Endothelial cell of umbilical vein (primary cell): ENCODE results near the gene CHD9. TPM values are rescaled to one million over a fixed set of nuclear protein-coding genes. Genes with fewer than 3 reads are reported as not detected.

ENCODE experiments used
- BruUV-seq: library from RNA; stranded (reverse); fragments of 400-500 nt; replicated peaks from 2 replicates; lab custom pipeline; 2021; lab: Mats Ljungman, UMichigan
- CTCF ChIA-PET: fragments of 300-600, 350-600 bp; sonication (Branson Sonifier 250); formaldehyde crosslinking; loops from one replicate; lab custom pipeline; 2021; ENCODE audit warnings: antibody characterized with exemption, inconsistent platforms; lab: Charles Lee
- POLR2A ChIA-PET: fragments of 300-600, 350-600 bp; sonication (Branson Sonifier 250); formaldehyde crosslinking; loops from one replicate; lab custom pipeline; 2021; ENCODE audit warnings: antibody characterized with exemption, inconsistent platforms; lab: Charles Lee
- DNase-seq: peaks from one replicate; pipeline ENCODE4 v3.0.0-alpha.2; 2011; ENCODE audit warnings: low read depth, low spot score
- FAIRE-seq: peaks from 2 replicates; lab custom pipeline; 2011; peaks lifted over from hg19 to GRCh38; lab: Jason Lieb, UNC
- H2AFZ ChIP-seq: 2 replicates; pipeline ENCODE4 v1.6.0; 2012; ENCODE audit warnings: low read depth, low read length, control low read depth, inconsistent platforms
- H3K27ac ChIP-seq: 2 replicates; pipeline ENCODE4 v1.5.1; 2011; ENCODE audit warnings: low read depth, mild to moderate bottlenecking, control low read depth, low read length, moderate library complexity; ENCODE audit not compliant: insufficient read depth
- H3K27me3 ChIP-seq, 2 experiments: 2 replicates each; pipeline versions ENCODE4 v1.6.0 to v1.6.1; 2011; ENCODE audit warnings: low read length in 2 of 2, mixed read lengths in 1 of 2; ENCODE audit not compliant: control insufficient read depth in 2 of 2, insufficient read depth in 2 of 2
- H3K36me3 ChIP-seq, 2 experiments: 2 replicates in 1 of 2; 3 replicates in 1 of 2; pipeline ENCODE4 v1.5.1; 2011; ENCODE audit warnings: low read length in 2 of 2, mild to moderate bottlenecking in 1 of 2, moderate library complexity in 1 of 2; ENCODE audit not compliant: control insufficient read depth in 2 of 2, insufficient read depth in 2 of 2; ENCODE audit errors: extremely low read depth in 1 of 2
- H3K4me1 ChIP-seq: 3 replicates; pipeline ENCODE4 v1.5.1; 2011; ENCODE audit warnings: mild to moderate bottlenecking, low read length; ENCODE audit not compliant: control insufficient read depth, insufficient read depth; ENCODE audit errors: extremely low read depth
- H3K4me2 ChIP-seq: 2 replicates; pipeline ENCODE4 v1.6.1; 2011; ENCODE audit warnings: low read length, control low read depth, mixed read lengths; ENCODE audit not compliant: insufficient read depth
- H3K4me3 ChIP-seq, 3 experiments: fragments of 200-600 bp in 1 of 3; sonication (generic), shearing (Covaris generic) in 1 of 3; replicated peaks in 1 of 3; 2 replicates each; pipeline ENCODE4 v1.5.1; 2011 to 2016; ENCODE audit warnings: control low read depth in 3 of 3, low read length in 3 of 3, mild to moderate bottlenecking in 2 of 3, inconsistent platforms in 1 of 3, low read depth in 1 of 3, moderate library complexity in 1 of 3; ENCODE audit not compliant: insufficient read depth in 1 of 3
- H3K79me2 ChIP-seq: 2 replicates; pipeline ENCODE4 v1.6.0; 2012; ENCODE audit warnings: low read length, inconsistent platforms; ENCODE audit not compliant: control insufficient read depth, insufficient read depth
- H3K9ac ChIP-seq: replicated peaks from 2 replicates; pipeline ENCODE3; 2011; ENCODE audit warnings: low read length, control low read depth; ENCODE audit not compliant: insufficient read depth; ENCODE audit errors: extremely low read depth
- H3K9me1 ChIP-seq: replicated peaks from 3 replicates; pipeline ENCODE4 v1.6.0; 2011; ENCODE audit warnings: mild to moderate bottlenecking, low read length; ENCODE audit not compliant: control insufficient read depth, insufficient read depth; ENCODE audit errors: extremely low read depth
- H3K9me3 ChIP-seq: replicated peaks from 2 replicates; pipeline ENCODE4 v1.5.1; 2012; ENCODE audit warnings: low read length, inconsistent platforms; ENCODE audit not compliant: control insufficient read depth, insufficient read depth
- H4K20me1 ChIP-seq: replicated peaks from 2 replicates; pipeline ENCODE3; 2011; ENCODE audit warnings: mild to moderate bottlenecking, low read length; ENCODE audit not compliant: control insufficient read depth, insufficient read depth; ENCODE audit errors: extremely low read depth
- CTCF ChIP-seq, 2 donors: IDR thresholded peaks; 1 replicate in 1 of 2; 2 replicates in 1 of 2; pipeline ENCODE4 v1.5.1; 2011; ENCODE audit warnings: low read length in 2 of 2, mild to moderate bottlenecking in 2 of 2, moderate library complexity in 2 of 2, control low read depth in 1 of 2, inconsistent platforms in 1 of 2, low read depth in 1 of 2; ENCODE audit not compliant: insufficient read depth in 1 of 2; ENCODE audit errors: extremely low read depth in 1 of 2
- EZH2 ChIP-seq: IDR thresholded peaks from 2 replicates; pipeline ENCODE4 v1.6.1; 2012; ENCODE audit warnings: borderline replicate concordance, low read depth, mild to moderate bottlenecking, moderate library complexity, low read length, inconsistent platforms; ENCODE audit not compliant: severe bottlenecking
- FOS ChIP-seq: IDR thresholded peaks from 2 replicates; pipeline ENCODE4 v1.6.1; 2011; ENCODE audit warnings: mild to moderate bottlenecking, low read length, moderate library complexity, borderline replicate concordance; ENCODE audit not compliant: insufficient read depth
- GATA2 ChIP-seq: IDR thresholded peaks from 2 replicates; pipeline ENCODE4 v1.7.0; 2011; ENCODE audit warnings: low read depth, mild to moderate bottlenecking, moderate library complexity, mixed read lengths, low read length; ENCODE audit not compliant: insufficient read length, insufficient read depth
- JUN ChIP-seq: IDR thresholded peaks from 2 replicates; pipeline ENCODE4 v1.6.1; 2011; ENCODE audit warnings: borderline replicate concordance, low read depth; ENCODE audit not compliant: insufficient read length, insufficient read depth
- MAX ChIP-seq: IDR thresholded peaks from 2 replicates; pipeline ENCODE4 v1.6.1; 2011; ENCODE audit not compliant: insufficient read depth, insufficient read length
- MYC ChIP-seq: IDR thresholded peaks from one replicate; pipeline ENCODE4 v1.6.1; 2011; ENCODE audit warnings: mild to moderate bottlenecking, low read depth, low read length
- POLR2A ChIP-seq: IDR thresholded peaks from 2 replicates; pipeline ENCODE4 v1.6.1; 2012; ENCODE audit warnings: low read depth, mild to moderate bottlenecking, control low read depth, low read length
- POLR2AphosphoS5 ChIP-seq: IDR thresholded peaks from 2 replicates; pipeline ENCODE4 v1.6.1; 2012; ENCODE audit warnings: low read depth, mild to moderate bottlenecking, control low read depth, low read length, moderate library complexity; ENCODE audit not compliant: insufficient read depth
- dilution Hi-C: fragments of 300-500 bp; cut with MboI; formaldehyde crosslinking; loops from one replicate; pipeline ENCODE4 v1.15.0; 2019; ENCODE audit warnings: low sequenced_read_pairs; ENCODE audit not compliant: extremely low pct_ligation_motif_present
- intact Hi-C: fragments of 100-400 bp; cut with micrococcal nuclease; formaldehyde crosslinking; loops from one replicate; pipeline ENCODE4 v1.10.0; 2022
- polyA plus RNA-seq, 4 experiments: library from polyadenylated mRNA; depleted of rRNA in 3 of 4; stranded (reverse) in 3 of 4; unstranded in 1 of 4; fragments of >200 nt; gene quantifications; 2 replicates each; pipeline versions ENCODE4 v1.2.1 to v1.2.3, GENCODE V29; 2011 to 2012; ENCODE audit warnings: missing spikeins in 1 of 4
- total RNA-seq: library from RNA; stranded (reverse); gene quantifications from 2 replicates; pipeline ENCODE4 v1.2.3, GENCODE V29; 2021

The CHD9 gene
- total and polyA plus RNA-seq, 2 donors (not counting 3 experiments of a cell fraction or from before 2014, with no cell fraction given): 9.9 to 59.2 TPM

GRCh38 chr16:53121043-53121620 is 66.3 kb downstream of the CHD9 start:
- TF ChIP-seq CTCF (IDR thresholded peaks at IDR 0.05; ENCODE audit: extremely low read depth in 1 of 2, insufficient read depth in 1 of 2, low read depth in 1 of 2, low read length in 2 of 2) (no peak), MAX (no peak), EZH2 (no peak), FOS (no peak), POLR2A (no peak), JUN (no peak), MYC (no peak), GATA2 (no peak), POLR2AphosphoS5 (no peak)
- Histone ChIP-seq H3K4me3 (no peak overlapping the region), H3K27ac (no peak overlapping the region), H3K4me1 (no peaks in the 10 kb centered on the region), H2AFZ (no peak overlapping the region), H3K4me2 (no peak overlapping the region), H3K9me3 (no peaks in the 10 kb centered on the region), H4K20me1 (no peaks in the 10 kb centered on the region), H3K36me3 (no peaks in the 10 kb centered on the region), H3K27me3 (no peaks in the 10 kb centered on the region), H3K9me1 (no peaks in the 10 kb centered on the region), H3K79me2 (no peaks in the 10 kb centered on the region), H3K9ac (no peak overlapping the region)
- no TSS peak for BruUV-seq
- no peak for FAIRE-seq
- no peak for DNase-seq
- intact Hi-C loops: no loop called here
- CTCF ChIA-PET: interaction anchor here (0.9 to 1.2 kb wide), 5 partner anchors 13 to 66 kb away, joined by 3 to 5 read pairs (median 4); partner anchors contain the start of gene CHD9
- POLR2A ChIA-PET: no interaction called here
- dilution Hi-C loops: no loop called here
